Omental fat pad (tissue), 4 donors: ENCODE measurements around the gene GLUD1. TPM values are rescaled to one million over a fixed set of nuclear protein-coding genes. Genes with fewer than 3 reads are reported as not detected.
"Not testable (repeated sequence)": the region's sequence is repeated elsewhere in the genome, so short reads cannot be mapped to it uniquely, and the experiment has no call there.

Experiments
- ATAC-seq: fragments of 150-250 bp; one replicate; pipeline ENCODE4 v1.9.1; 2016; ENCODE audit warnings: mild to moderate bottlenecking, moderate library complexity; ENCODE audit not compliant: low FRiP score
- DNase-seq: peaks from one replicate; pipeline ENCODE4 v3.0.0-alpha.2; 2019; ENCODE audit warnings: low spot score
- total RNA-seq, 4 donors: library from RNA; depleted of rRNA; stranded (reverse); fragments of >200 nt; gene quantifications; one replicate each; pipeline ENCODE4 v1.1.0, GENCODE V29; 2016
- TF ChIP-seq, protein P1 (sequence below), 3 donors: fragments of 450-650 bp; IDR thresholded peaks; one replicate each; pipeline ENCODE4 v1.5.1; 2016 to 2017; ENCODE audit warnings: antibody characterized with exemption in 3 of 3, mild to moderate bottlenecking in 3 of 3, moderate library complexity in 2 of 3

The GLUD1 gene
- total RNA-seq, 4 donors from 2014 or later, result 140 to 171 (median 157) TPM

- ATAC-seq, result no peak
These were observed 2.2 kb downstream of the GLUD1 start for GRCh38 chr10:87092376-87092860.

GRCh38 chr10:87090779-87091178 lies 3.9 kb downstream of the GLUD1 start:
- DNase-seq, result no peak
- no peak for ATAC-seq
- TF ChIP-seq, protein P1, sequence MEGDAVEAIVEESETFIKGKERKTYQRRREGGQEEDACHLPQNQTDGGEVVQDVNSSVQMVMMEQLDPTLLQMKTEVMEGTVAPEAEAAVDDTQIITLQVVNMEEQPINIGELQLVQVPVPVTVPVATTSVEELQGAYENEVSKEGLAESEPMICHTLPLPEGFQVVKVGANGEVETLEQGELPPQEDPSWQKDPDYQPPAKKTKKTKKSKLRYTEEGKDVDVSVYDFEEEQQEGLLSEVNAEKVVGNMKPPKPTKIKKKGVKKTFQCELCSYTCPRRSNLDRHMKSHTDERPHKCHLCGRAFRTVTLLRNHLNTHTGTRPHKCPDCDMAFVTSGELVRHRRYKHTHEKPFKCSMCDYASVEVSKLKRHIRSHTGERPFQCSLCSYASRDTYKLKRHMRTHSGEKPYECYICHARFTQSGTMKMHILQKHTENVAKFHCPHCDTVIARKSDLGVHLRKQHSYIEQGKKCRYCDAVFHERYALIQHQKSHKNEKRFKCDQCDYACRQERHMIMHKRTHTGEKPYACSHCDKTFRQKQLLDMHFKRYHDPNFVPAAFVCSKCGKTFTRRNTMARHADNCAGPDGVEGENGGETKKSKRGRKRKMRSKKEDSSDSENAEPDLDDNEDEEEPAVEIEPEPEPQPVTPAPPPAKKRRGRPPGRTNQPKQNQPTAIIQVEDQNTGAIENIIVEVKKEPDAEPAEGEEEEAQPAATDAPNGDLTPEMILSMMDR (IDR thresholded peaks at IDR 0.05), result no peak

More at GRCh38 chr10:87092376-87092860, 2.2 kb downstream of the GLUD1 start:
- TF ChIP-seq, protein P1 (IDR thresholded peaks at IDR 0.05), result no peak
- no peak for DNase-seq

GRCh38 chr10:87089746-87090145 lies 4.9 kb downstream of the GLUD1 start:
- TF ChIP-seq, protein P1 (IDR thresholded peaks at IDR 0.05), result no peak
- ATAC-seq, result no peak
- no peak for DNase-seq

DNA sequence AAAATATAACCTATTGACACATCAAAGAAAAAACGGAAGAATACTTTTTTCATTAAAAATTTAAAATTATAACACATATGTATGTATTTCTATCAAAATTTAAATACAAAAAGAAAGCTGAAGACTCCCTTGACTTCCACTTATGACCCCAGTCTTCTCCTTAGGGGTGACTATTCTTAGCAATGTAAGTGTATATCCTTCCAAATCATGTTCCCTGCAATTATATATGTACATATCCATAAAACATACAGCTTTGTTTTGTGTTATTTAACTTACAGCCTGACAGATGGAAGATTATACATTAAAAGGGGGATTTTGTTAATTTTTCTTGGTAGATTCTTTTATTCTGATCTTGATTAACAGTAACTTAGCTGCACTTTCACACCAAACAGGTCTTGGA lies 9.1 kb downstream of the GLUD1 start:
- TF ChIP-seq, protein P1 (IDR thresholded peaks at IDR 0.05), result no peak

DNA sequence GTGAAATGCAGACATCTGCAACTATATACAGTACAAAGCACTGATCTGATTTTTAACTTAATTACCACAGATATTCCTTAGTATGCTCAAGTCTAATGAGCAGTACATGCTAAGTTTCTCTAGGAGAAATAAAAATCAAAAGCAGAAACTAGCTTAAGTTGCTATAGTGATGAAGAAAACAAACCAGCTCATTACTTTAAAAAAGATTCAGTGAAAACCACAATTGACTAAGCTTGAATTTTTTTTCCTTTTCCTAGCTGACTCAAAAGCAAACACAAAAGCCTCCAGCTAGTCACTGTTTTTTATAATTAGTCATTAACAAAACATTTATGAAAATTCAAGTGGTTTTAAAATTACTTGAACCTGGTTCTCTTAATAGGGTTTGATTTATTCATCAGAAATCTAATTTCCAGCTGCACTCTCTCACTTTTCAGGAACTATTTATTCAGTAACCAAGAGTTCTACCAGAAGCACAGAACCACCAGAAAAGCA lies 10.3 kb downstream of the GLUD1 start:
- peak; percentile 51 for ATAC-seq
- not testable (repeated sequence) for DNase-seq

More for the DNA sequence above, 9.1 kb downstream of the GLUD1 start:
- DNase-seq (no peak), ATAC-seq (no peak)

DNA sequence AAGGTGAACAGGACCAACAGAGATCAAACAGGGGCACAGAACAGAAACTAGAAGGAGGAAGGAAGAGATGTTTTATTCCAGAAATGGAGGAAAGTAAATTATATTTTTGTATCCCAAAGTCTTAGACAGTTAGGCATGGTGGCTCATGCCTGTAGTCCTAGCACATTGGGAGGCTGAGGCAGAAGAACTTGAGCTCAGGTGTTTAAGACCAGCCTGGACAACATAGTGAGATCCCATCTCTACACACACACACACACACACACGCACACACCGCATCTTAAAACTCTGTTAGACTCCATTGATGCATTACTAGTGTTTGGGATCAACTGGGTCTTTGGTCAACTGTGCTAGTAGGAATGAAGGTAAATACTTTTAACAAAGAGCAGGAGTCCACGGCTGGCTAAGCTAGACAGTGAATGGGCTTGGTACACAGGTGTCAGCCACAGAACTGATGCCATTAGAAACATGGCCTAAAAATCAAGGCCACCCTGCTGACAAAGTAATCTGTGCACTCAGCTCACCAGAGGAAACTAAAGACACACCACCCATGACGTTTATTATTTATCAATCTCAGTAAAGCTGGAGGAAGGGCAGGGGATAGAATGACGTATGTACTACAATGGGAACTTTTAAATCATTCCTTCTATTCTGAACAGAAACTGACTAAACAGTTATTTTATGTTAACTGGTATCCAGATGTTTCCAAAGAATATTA lies 10.9 kb downstream of the GLUD1 start:
- DNase-seq, result not testable (repeated sequence)
- peak; percentile 55 for ATAC-seq

DNA sequence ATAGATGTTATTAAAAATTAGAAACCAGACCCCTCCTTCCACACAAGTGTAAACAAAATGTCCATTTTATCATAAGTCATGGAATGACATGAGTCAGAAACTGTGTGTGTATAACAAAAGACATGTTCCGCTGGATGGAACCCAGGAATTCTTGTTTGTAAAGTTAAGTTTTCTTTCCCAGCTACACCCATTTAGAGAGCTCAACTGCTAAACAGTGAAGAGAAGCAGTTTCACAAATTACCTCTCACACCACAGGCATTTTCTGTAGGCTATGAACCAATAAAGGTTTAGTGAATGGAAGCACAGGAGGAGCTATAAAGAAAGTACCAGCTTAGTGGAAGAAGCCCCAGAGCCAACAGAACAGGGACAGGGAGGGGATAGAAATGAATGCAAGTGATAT lies 12.4 kb downstream of the GLUD1 start:
- DNase-seq, result not testable (repeated sequence)
- ATAC-seq, result peak; percentile 25

- not testable (repeated sequence) for DNase-seq, ATAC-seq
These were observed 13.1 kb downstream of the GLUD1 start for GRCh38 chr10:87081574-87081973.

GRCh38 chr10:87080621-87081020 lies 14.0 kb downstream of the GLUD1 start:
- not testable (repeated sequence) for DNase-seq, ATAC-seq
